Measurements from ENCODE around the gene RELN.

RELN gene

GRCh38 chr7:103949374-103949773 is 40.1 kb downstream of the RELN start:
- Histone ChIP-seq H2AK5ac (ENCODE audit: low read length) (no peak overlapping the region), H4K12ac (ENCODE audit: low read depth, low read length) (no peak overlapping the region), H3K9ac (ENCODE audit: low read length) (no peak overlapping the region), H3K79me1 (ENCODE audit: low read length) (no peaks in the 10 kb centered on the region), H3K14ac (ENCODE audit: low read length) (no peak overlapping the region), H3K4me2 (ENCODE audit: low read length) (no peak overlapping the region), H2BK120ac (ENCODE audit: insufficient read depth, low read length, poor library complexity) (no peak overlapping the region), H4K8ac (ENCODE audit: low read depth, low read length) (no peak overlapping the region), H3K4me1 (ENCODE audit: control insufficient read depth in 1 of 2, insufficient read depth in 2 of 2, low read length in 2 of 2) (no peaks in the 10 kb centered on the region), H3K4me3 (ENCODE audit: low read depth, low read length) (no peak overlapping the region), H3K79me2 (ENCODE audit: control insufficient read depth, insufficient read depth, low read length, poor library complexity) (no peaks in the 10 kb centered on the region), H3K18ac (ENCODE audit: low read length) (no peak overlapping the region), H2BK12ac (ENCODE audit: low read length) (no peak overlapping the region), H2AFZ (ENCODE audit: insufficient read depth, low read length, poor library complexity) (no peak overlapping the region), H2BK5ac (ENCODE audit: low read depth, low read length, poor library complexity) (no peak overlapping the region), H3K27me3 (ENCODE audit: insufficient read depth, low read length) (no peaks in the 10 kb centered on the region), H3K23ac (ENCODE audit: low read length) (no peak overlapping the region), H4K91ac (ENCODE audit: low read depth, low read length) (no peak overlapping the region), H3K27ac (ENCODE audit: low read depth, low read length) (no peak overlapping the region), H3K4ac (ENCODE audit: low read depth, low read length) (no peak overlapping the region), H3K36me3 (ENCODE audit: control insufficient read depth in 1 of 2, insufficient read depth in 2 of 2, low read length in 2 of 2) (no peaks in the 10 kb centered on the region), H3K9me3 (ENCODE audit: insufficient read depth, low read depth, low read length) (no peaks in the 10 kb centered on the region)
- no peak for DNase-seq
- WGBS (ENCODE audit: extremely low coverage, insufficient coverage, insufficient read length) = no CpG with 5 or more reads among the region's 7 CpGs

- Histone ChIP-seq H4K8ac (ENCODE audit: low read depth, low read length) (no peak overlapping the region), H3K36me3 (ENCODE audit: control insufficient read depth in 1 of 2, insufficient read depth in 2 of 2, low read length in 2 of 2) (no peaks in the 10 kb centered on the region), H3K4me3 (ENCODE audit: low read depth, low read length) (no peak overlapping the region), H2AFZ (ENCODE audit: insufficient read depth, low read length, poor library complexity) (no peak overlapping the region), H3K4me1 (ENCODE audit: control insufficient read depth in 1 of 2, insufficient read depth in 2 of 2, low read length in 2 of 2) (no peaks in the 10 kb centered on the region), H3K79me1 (ENCODE audit: low read length) (no peaks in the 10 kb centered on the region), H2BK5ac (ENCODE audit: low read depth, low read length, poor library complexity) (no peak overlapping the region), H2AK5ac (ENCODE audit: low read length) (no peak overlapping the region), H2BK120ac (ENCODE audit: insufficient read depth, low read length, poor library complexity) (no peak overlapping the region), H3K4me2 (ENCODE audit: low read length) (no peak overlapping the region), H4K91ac (ENCODE audit: low read depth, low read length) (no peak overlapping the region), H3K9ac (ENCODE audit: low read length) (no peak overlapping the region), H3K18ac (ENCODE audit: low read length) (no peak overlapping the region), H3K4ac (ENCODE audit: low read depth, low read length) (no peak overlapping the region), H3K27ac (ENCODE audit: low read depth, low read length) (no peak overlapping the region), H3K9me3 (ENCODE audit: insufficient read depth, low read depth, low read length) (no peaks in the 10 kb centered on the region), H3K27me3 (ENCODE audit: insufficient read depth, low read length) (no peaks in the 10 kb centered on the region), H3K14ac (ENCODE audit: low read length) (no peak overlapping the region), H2BK12ac (ENCODE audit: low read length) (no peak overlapping the region), H3K79me2 (ENCODE audit: control insufficient read depth, insufficient read depth, low read length, poor library complexity) (no peaks in the 10 kb centered on the region), H4K12ac (ENCODE audit: low read depth, low read length) (no peak overlapping the region), H3K23ac (ENCODE audit: low read length) (no peak overlapping the region)
- WGBS (ENCODE audit: extremely low coverage, insufficient coverage, insufficient read length) = no CpG with 5 or more reads among the region's 2 CpGs
- DNase-seq = no peak
Observed at GRCh38 chr7:103947026-103947655, 42.3 kb downstream of the RELN start.

GRCh38 chr7:103944230-103944900 is 45.1 kb downstream of the RELN start:
- Histone ChIP-seq H2AK5ac (ENCODE audit: low read length) (no peak overlapping the region), H3K23ac (ENCODE audit: low read length) (no peak overlapping the region), H3K4me1 (ENCODE audit: control insufficient read depth in 1 of 2, insufficient read depth in 2 of 2, low read length in 2 of 2) (no peaks in the 10 kb centered on the region), H2BK12ac (ENCODE audit: low read length) (no peak overlapping the region), H3K18ac (ENCODE audit: low read length) (no peak overlapping the region), H3K9ac (ENCODE audit: low read length) (no peak overlapping the region), H3K9me3 (ENCODE audit: insufficient read depth, low read depth, low read length) (no peaks in the 10 kb centered on the region), H4K12ac (ENCODE audit: low read depth, low read length) (no peak overlapping the region), H3K36me3 (ENCODE audit: control insufficient read depth in 1 of 2, insufficient read depth in 2 of 2, low read length in 2 of 2) (no peaks in the 10 kb centered on the region), H3K79me1 (ENCODE audit: low read length) (no peaks in the 10 kb centered on the region), H3K14ac (ENCODE audit: low read length) (no peak overlapping the region), H4K91ac (ENCODE audit: low read depth, low read length) (no peak overlapping the region), H2BK120ac (ENCODE audit: insufficient read depth, low read length, poor library complexity) (no peak overlapping the region), H2BK5ac (ENCODE audit: low read depth, low read length, poor library complexity) (no peak overlapping the region), H2AFZ (ENCODE audit: insufficient read depth, low read length, poor library complexity) (no peak overlapping the region), H3K27ac (ENCODE audit: low read depth, low read length) (no peak overlapping the region), H3K79me2 (ENCODE audit: control insufficient read depth, insufficient read depth, low read length, poor library complexity) (no peaks in the 10 kb centered on the region), H3K4ac (ENCODE audit: low read depth, low read length) (no peak overlapping the region), H3K27me3 (ENCODE audit: insufficient read depth, low read length) (no peaks in the 10 kb centered on the region), H4K8ac (ENCODE audit: low read depth, low read length) (no peak overlapping the region), H3K4me3 (ENCODE audit: low read depth, low read length) (no peak overlapping the region), H3K4me2 (ENCODE audit: low read length) (no peak overlapping the region)
- no CpG with 5 or more reads among the region's 6 CpGs for WGBS (ENCODE audit: extremely low coverage, insufficient coverage, insufficient read length)
- no peak for DNase-seq

- Histone ChIP-seq H4K8ac (ENCODE audit: low read depth, low read length) (no peak overlapping the region), H4K12ac (ENCODE audit: low read depth, low read length) (no peak overlapping the region), H3K23ac (ENCODE audit: low read length) (no peak overlapping the region), H2BK5ac (ENCODE audit: low read depth, low read length, poor library complexity) (no peak overlapping the region), H3K4me2 (ENCODE audit: low read length) (no peak overlapping the region), H3K27me3 (ENCODE audit: insufficient read depth, low read length) (no peaks in the 10 kb centered on the region), H3K79me2 (ENCODE audit: control insufficient read depth, insufficient read depth, low read length, poor library complexity) (no peaks in the 10 kb centered on the region), H2BK12ac (ENCODE audit: low read length) (no peak overlapping the region), H3K4me3 (ENCODE audit: low read depth, low read length) (no peak overlapping the region), H3K27ac (ENCODE audit: low read depth, low read length) (no peak overlapping the region), H3K79me1 (ENCODE audit: low read length) (no peaks in the 10 kb centered on the region), H2BK120ac (ENCODE audit: insufficient read depth, low read length, poor library complexity) (no peak overlapping the region), H4K91ac (ENCODE audit: low read depth, low read length) (no peak overlapping the region), H3K18ac (ENCODE audit: low read length) (no peak overlapping the region), H3K9ac (ENCODE audit: low read length) (no peak overlapping the region), H2AK5ac (ENCODE audit: low read length) (no peak overlapping the region), H2AFZ (ENCODE audit: insufficient read depth, low read length, poor library complexity) (no peak overlapping the region), H3K9me3 (ENCODE audit: insufficient read depth, low read depth, low read length) (no peaks in the 10 kb centered on the region), H3K4ac (ENCODE audit: low read depth, low read length) (no peak overlapping the region), H3K36me3 (ENCODE audit: control insufficient read depth in 1 of 2, insufficient read depth in 2 of 2, low read length in 2 of 2) (no peaks in the 10 kb centered on the region), H3K4me1 (ENCODE audit: control insufficient read depth in 1 of 2, insufficient read depth in 2 of 2, low read length in 2 of 2) (no peaks in the 10 kb centered on the region), H3K14ac (ENCODE audit: low read length) (no peak overlapping the region)
- no peak for DNase-seq
- WGBS (ENCODE audit: extremely low coverage, insufficient coverage, insufficient read length) = no CpG with 5 or more reads among the region's 3 CpGs
Observed at GRCh38 chr7:103941976-103942375, 47.5 kb downstream of the RELN start.
